ENCODE results near the gene TBC1D17. TPM values are rescaled to one million over a fixed set of nuclear protein-coding genes. Genes with fewer than 3 reads are reported as not detected.

TBC1D17 gene
- total and polyA plus RNA-seq, 12 donors, result 5.8 to 198 (median 51.4) TPM

- Histone ChIP-seq H3K4me1 (replicated peaks in 1 of 2) (peaks cover 3 to 9% of the 10 kb centered on the region in 2 donors), H3K36me3 (replicated peaks in 1 of 2) (peaks cover 0 to 77% of the 10 kb centered on the region in 2 donors), H3K27ac (peak overlapping the region in 1 of 5 donors; percentile 10), H3K9me3 (replicated peaks in 1 of 3) (no peaks in the 10 kb centered on the region), H3K27me3 (no peaks in the 10 kb centered on the region), H3K4me3 (no peak overlapping the region)
- TF ChIP-seq CTCF (IDR thresholded peaks at IDR 0.05), result no peak
- TF ChIP-seq POLR2A (IDR thresholded peaks at IDR 0.05), result no peak
- 80 to 88% (median 88%) methylated on average over 1 to 12 of the region's 12 CpGs for WGBS, 4 donors
- no peak for DNase-seq
- intact Hi-C loops (cut with DNase I), result no loop called here
These were observed 46.7 kb upstream of the TBC1D17 start for GRCh38 chr19:49830766-49831165.

GRCh38 chr19:49831592-49831991 lies 45.9 kb upstream of the TBC1D17 start:
- H3K36me3 ChIP-seq (replicated peaks in 1 of 2), result peaks cover 0 to 85% of the 10 kb centered on the region in 2 donors
- no peak for DNase-seq
- no peak for TF ChIP-seq CTCF (IDR thresholded peaks at IDR 0.05)
- TF ChIP-seq POLR2A (IDR thresholded peaks at IDR 0.05), result no peak
- WGBS, 4 donors, result 90 to 98% (median 90%) methylated on average over 8 of the region's 8 CpGs
- H3K9me3 ChIP-seq (replicated peaks in 1 of 3), result no peaks in the 10 kb centered on the region
- intact Hi-C loops (cut with DNase I), result no loop called here
- peaks cover 0 to 4% of the 10 kb centered on the region in 2 donors for H3K4me1 ChIP-seq (replicated peaks in 1 of 2)
- peak overlapping the region in 1 of 5 donors; percentile 55 for H3K27ac ChIP-seq
- no peaks in the 10 kb centered on the region for H3K27me3 ChIP-seq
- no peak overlapping the region for H3K4me3 ChIP-seq

- no peaks in the 10 kb centered on the region for H3K9me3 ChIP-seq (replicated peaks in 1 of 3)
- peak overlapping the region in 2 of 5 donors; percentile 41 to 55 for H3K27ac ChIP-seq
- WGBS, 4 donors, result 38 to 51% (median 40%) methylated on average over 9 of the region's 9 CpGs
- no peak overlapping the region for H3K4me3 ChIP-seq
- intact Hi-C loops (cut with DNase I), result no loop called here
- DNase-seq, result no peak
- H3K36me3 ChIP-seq (replicated peaks in 1 of 2), result peaks cover 0 to 95% of the 10 kb centered on the region in 2 donors
- H3K27me3 ChIP-seq, result no peaks in the 10 kb centered on the region
- TF ChIP-seq CTCF (IDR thresholded peaks at IDR 0.05) (no peak), POLR2A (IDR thresholded peaks at IDR 0.05) (no peak)
- H3K4me1 ChIP-seq (replicated peaks in 1 of 2), result no peaks in the 10 kb centered on the region
These were observed 44.9 kb upstream of the TBC1D17 start for GRCh38 chr19:49832556-49832955.

GRCh38 chr19:49833599-49833998 lies 43.9 kb upstream of the TBC1D17 start:
- no peaks in the 10 kb centered on the region for H3K27me3 ChIP-seq
- TF ChIP-seq CTCF (IDR thresholded peaks at IDR 0.05), result no peak
- TF ChIP-seq POLR2A (IDR thresholded peaks at IDR 0.05), result no peak
- DNase-seq, result no peak
- H3K4me1 ChIP-seq (replicated peaks in 1 of 2), result no peaks in the 10 kb centered on the region
- intact Hi-C loops (cut with DNase I), result no loop called here
- H3K36me3 ChIP-seq (replicated peaks in 1 of 2), result peaks cover 0 to 99% of the 10 kb centered on the region in 2 donors
- H3K4me3 ChIP-seq, result no peak overlapping the region
- WGBS, 4 donors, result 85 to 100% (median 90%) methylated on average over 1 to 7 of the region's 7 CpGs
- no peaks in the 10 kb centered on the region for H3K9me3 ChIP-seq (replicated peaks in 1 of 3)
- no peak overlapping the region for H3K27ac ChIP-seq

Data from adrenal gland (tissue), 12 donors.